DND-41 (cell line): ENCODE results near the gene ZNF101.

Experiments
- EZH2 ChIP-seq: IDR thresholded peaks from 3 replicates; pipeline ENCODE4 v1.6.1; 2012; ENCODE audit warnings: borderline replicate concordance, low read depth, mild to moderate bottlenecking, moderate library complexity, low read length, inconsistent platforms; ENCODE audit not compliant: severe bottlenecking
- TF ChIP-seq, protein P1 (sequence below): IDR thresholded peaks from 2 replicates; pipeline ENCODE4 v1.5.1; 2012; ENCODE audit warnings: borderline replicate concordance, low read length, moderate library complexity, mild to moderate bottlenecking; ENCODE audit not compliant: poor library complexity, severe bottlenecking; ENCODE audit errors: extremely low read depth

DNA sequence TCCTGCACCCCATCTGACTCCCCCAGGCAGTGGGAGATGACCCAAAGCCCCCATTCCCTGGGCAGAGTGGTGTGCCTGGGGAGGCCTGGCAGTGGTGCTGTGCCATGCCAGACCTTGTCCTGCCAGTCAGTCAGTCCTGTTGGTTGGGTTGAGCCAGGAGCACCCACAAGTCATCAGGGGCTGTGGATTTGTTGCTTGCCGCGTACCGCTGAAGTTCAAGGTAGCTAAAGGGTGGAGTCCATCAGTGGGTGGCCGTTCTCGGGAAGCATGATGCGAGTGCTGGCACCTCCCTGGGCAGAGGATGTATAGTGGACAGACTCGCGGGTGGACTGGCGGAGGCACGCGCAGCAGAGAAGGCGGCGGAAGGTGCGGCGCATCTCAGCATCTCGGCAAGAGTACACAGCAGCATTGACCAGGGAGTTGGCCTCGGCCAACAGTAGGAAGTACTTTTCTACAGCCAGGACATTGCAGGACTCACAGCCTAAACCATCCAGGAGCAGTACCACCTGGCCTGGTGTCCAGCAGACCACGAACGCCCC lies 44.5 kb upstream of the ZNF101 start:
- TF ChIP-seq, protein P1, sequence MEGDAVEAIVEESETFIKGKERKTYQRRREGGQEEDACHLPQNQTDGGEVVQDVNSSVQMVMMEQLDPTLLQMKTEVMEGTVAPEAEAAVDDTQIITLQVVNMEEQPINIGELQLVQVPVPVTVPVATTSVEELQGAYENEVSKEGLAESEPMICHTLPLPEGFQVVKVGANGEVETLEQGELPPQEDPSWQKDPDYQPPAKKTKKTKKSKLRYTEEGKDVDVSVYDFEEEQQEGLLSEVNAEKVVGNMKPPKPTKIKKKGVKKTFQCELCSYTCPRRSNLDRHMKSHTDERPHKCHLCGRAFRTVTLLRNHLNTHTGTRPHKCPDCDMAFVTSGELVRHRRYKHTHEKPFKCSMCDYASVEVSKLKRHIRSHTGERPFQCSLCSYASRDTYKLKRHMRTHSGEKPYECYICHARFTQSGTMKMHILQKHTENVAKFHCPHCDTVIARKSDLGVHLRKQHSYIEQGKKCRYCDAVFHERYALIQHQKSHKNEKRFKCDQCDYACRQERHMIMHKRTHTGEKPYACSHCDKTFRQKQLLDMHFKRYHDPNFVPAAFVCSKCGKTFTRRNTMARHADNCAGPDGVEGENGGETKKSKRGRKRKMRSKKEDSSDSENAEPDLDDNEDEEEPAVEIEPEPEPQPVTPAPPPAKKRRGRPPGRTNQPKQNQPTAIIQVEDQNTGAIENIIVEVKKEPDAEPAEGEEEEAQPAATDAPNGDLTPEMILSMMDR: no peak
- no peak for TF ChIP-seq EZH2
